ENCODE data around the gene TRIM68. TPM values are rescaled to one million over a fixed set of nuclear protein-coding genes. Genes with fewer than 3 reads are reported as not detected.

The TRIM68 gene
- 8.1 to 10.0 TPM (median 9.6 TPM) in 5 replicates for total RNA-seq (2022; extraction: Qiagen RNA extraction; ENCODE audit: low read depth)

GRCh38 chr11:4607781-4608666, at the start of gene TRIM68:
Gene TRIM68 (minus strand): TSS chr11:4608231. CDS start chr11:4605504, 2,727 bp downstream.

GRCh38 chr11:4643682-4644081, 35.7 kb upstream of the TRIM68 start, which contains the start of gene OR51E1:
Gene OR51E1 (plus strand): TSS chr11:4643982. CDS start chr11:4652527, 8,545 bp downstream.

GRCh38 chr11:4636962-4637661, 29.1 kb upstream of the TRIM68 start, which contains the start of gene OR51D1:
Gene OR51D1 (plus strand): TSS chr11:4637477. CDS start chr11:4639791, 2,314 bp downstream.

GRCh38 chr11:4593739-4594138, 14.3 kb downstream of the TRIM68 start, which contains the start of gene OR52I1:
Gene OR52I1 (plus strand): TSS chr11:4594039. CDS start chr11:4594039, 0 bp downstream.

GRCh38 chr11:4581443-4581842, 26.6 kb downstream of the TRIM68 start, which contains the start of gene OR52I2:
Gene OR52I2 (plus strand): TSS chr11:4581743.

Other genes with a start within 250 kb of the TRIM68 start
- gene OR52B4, start 239.8 kb downstream of the TRIM68 start, total RNA-seq (2022; extraction: Qiagen RNA extraction; ENCODE audit: low read depth) = not detected in 5 replicates
- gene TRIM21, start 214.5 kb downstream of the TRIM68 start, total RNA-seq (2022; extraction: Qiagen RNA extraction; ENCODE audit: low read depth) = 18.5 to 23.1 TPM (median 20.9 TPM) in 5 replicates
- gene OR52K2, start 158.9 kb downstream of the TRIM68 start, total RNA-seq (2022; extraction: Qiagen RNA extraction; ENCODE audit: low read depth) = not detected in 5 replicates
- not detected in 5 replicates for gene OR52K1, start 125.6 kb downstream of the TRIM68 start, total RNA-seq (2022; extraction: Qiagen RNA extraction; ENCODE audit: low read depth)
- not detected in 5 replicates for gene OR52M1, start 63.0 kb downstream of the TRIM68 start, total RNA-seq (2022; extraction: Qiagen RNA extraction; ENCODE audit: low read depth)
- not detected in 5 replicates for gene OR52I2, start 26.5 kb downstream of the TRIM68 start, total RNA-seq (2022; extraction: Qiagen RNA extraction; ENCODE audit: low read depth)
- not detected in 5 replicates for gene OR52I1, start 14.2 kb downstream of the TRIM68 start, total RNA-seq (2022; extraction: Qiagen RNA extraction; ENCODE audit: low read depth)
- gene OR51D1, start 29.2 kb upstream of the TRIM68 start, total RNA-seq (2022; extraction: Qiagen RNA extraction; ENCODE audit: low read depth) = not detected in 5 replicates
- not detected in 5 replicates for gene OR51E1, start 35.8 kb upstream of the TRIM68 start, total RNA-seq (2022; extraction: Qiagen RNA extraction; ENCODE audit: low read depth)
- not detected in 5 replicates for gene OR51E2, start 89.6 kb upstream of the TRIM68 start, total RNA-seq (2022; extraction: Qiagen RNA extraction; ENCODE audit: low read depth)
- gene MMP26, start 96.6 kb upstream of the TRIM68 start, total RNA-seq (2022; extraction: Qiagen RNA extraction; ENCODE audit: low read depth) = not detected in 5 replicates
- gene OR51F1, start 161.7 kb upstream of the TRIM68 start, total RNA-seq (2022; extraction: Qiagen RNA extraction; ENCODE audit: low read depth) = not detected in 5 replicates
- gene OR52R1, start 196.1 kb upstream of the TRIM68 start, total RNA-seq (2022; extraction: Qiagen RNA extraction; ENCODE audit: low read depth) = not detected in 5 replicates
- gene OR51F2, start 213.1 kb upstream of the TRIM68 start, total RNA-seq (2022; extraction: Qiagen RNA extraction; ENCODE audit: low read depth) = not detected in 5 replicates
- gene OR51S1, start 241.0 kb upstream of the TRIM68 start, total RNA-seq (2022; extraction: Qiagen RNA extraction; ENCODE audit: low read depth) = not detected in 5 replicates

All from A549 treated with GW870086 at 1 μM for 4 hours (cell line).